OCI-M2 (cell line): Measurements from ENCODE around the gene NCAPH2.

Experiments
- DNase-seq: peaks from one replicate; lab custom pipeline; 2025; ENCODE audit not compliant: unreplicated experiment; lab: John Stamatoyannopoulos, UW

NCAPH2 gene

DNA sequence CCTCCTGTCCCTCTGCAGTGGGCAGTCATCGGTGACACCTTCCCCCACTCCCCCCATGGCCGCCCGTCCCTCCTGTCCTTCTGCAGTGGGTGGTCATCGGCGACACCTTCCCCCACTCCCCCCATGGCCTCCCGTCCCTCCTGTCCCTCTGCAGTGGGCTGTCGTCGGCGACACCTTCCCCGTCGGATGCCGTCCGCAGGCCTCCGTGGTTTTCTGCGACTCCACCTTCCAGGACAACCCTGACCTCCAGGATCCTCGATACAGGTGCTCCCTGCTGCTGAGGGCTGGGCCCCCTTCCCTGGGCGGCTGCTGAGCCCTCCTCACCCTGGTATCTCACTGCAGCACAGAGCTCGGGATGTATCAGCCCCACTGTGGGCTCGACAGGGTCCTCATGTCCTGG lies 19.1 kb upstream of the NCAPH2 start:
- DNase-seq, result no peak

DNA sequence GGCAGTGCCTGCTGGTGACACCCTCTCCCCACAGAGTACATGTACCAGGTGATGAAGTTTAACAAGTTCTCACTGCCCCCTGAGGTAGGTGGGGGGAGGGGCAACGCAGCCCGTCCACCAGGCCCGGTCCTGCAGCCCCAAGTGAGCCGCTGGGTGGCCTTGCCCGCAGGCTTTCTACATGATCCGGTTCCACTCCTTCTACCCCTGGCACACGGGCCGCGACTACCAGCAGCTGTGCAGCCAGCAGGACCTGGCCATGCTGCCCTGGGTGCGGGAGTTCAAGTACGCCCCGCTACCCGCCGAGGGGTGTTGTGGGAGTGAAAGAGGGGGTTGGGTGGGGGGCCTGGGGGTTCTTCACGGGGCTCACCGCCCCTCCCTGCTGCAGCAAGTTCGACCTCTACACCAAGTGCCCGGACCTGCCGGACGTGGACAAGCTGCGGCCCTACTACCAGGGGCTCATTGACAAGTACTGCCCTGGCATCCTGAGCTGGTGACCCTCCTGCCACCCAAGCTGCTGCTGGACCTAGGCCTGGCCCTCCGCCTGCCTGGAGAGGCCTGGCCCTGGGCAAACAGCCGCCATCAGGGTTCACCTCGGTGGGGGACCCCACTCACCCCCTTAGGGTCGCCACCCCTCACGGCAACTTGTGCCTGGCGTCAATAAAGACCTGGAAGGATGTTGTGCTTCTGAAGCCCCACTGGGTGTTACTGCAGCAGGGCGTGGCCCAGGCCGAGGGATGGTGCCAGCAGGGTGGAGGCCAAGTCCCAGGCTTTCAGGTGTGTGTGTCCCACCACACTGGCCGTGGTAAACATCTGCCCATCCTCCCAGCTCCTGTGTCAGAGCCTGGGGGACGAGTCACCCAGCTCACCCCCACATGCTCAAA lies 18.4 kb upstream of the NCAPH2 start:
- DNase-seq, result no peak

DNA sequence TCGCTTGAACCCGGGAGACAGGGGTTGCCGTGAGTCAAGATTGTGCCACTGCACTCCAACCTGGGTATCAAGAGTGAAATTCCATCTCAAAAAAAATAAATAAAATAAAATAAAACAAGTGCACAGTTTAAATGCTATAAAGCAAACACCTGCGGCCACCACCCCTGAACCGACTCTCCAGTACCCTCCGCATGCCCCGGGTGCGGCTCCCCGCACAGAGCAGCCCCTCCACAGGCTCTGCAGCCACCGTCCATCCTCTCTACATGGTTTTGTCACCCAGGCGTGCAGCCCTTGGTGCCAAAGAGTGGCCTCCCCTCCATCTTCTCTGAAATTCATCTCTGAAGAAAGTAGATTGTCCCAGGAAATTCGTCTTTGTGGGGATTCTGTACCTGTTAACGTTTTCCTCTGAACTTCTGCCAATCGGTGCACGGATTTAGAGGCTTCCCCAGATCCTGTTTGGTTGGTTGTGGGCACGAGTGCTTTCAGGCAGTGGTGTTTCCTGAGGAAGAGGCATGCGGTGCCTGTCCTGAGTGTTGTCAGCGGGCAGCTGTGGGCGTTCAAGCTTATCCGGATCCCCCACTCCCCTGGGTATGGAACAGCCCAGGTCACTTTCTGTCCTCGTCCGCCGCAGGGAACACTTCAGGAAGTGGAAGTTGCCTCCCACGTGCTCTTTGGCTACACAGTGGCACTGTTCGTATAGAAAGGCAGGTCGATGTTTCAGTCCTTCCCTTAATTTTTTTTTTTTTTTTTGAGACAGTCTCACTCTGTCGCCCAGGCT lies 17.3 kb upstream of the NCAPH2 start:
- DNase-seq, result no peak

DNA sequence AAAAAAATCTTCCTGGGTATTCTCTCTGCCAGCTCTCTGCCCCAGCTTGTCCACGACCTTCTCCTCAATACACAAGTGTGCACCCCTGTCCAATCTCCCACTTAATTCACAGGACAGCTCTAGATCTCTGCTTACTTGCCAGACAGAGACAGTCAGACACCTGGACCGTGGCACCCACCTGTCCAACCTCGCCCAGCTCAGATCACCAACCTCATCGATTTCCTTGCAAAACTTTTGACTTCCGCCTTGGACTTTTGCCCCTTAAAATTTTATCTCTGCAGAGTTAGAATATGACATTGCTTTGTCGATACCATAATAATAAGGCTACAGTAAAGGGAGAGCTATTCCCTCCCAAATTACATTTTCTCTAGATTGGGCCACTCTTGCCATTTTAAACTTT lies 10.9 kb upstream of the NCAPH2 start:
- DNase-seq, result no peak

DNA sequence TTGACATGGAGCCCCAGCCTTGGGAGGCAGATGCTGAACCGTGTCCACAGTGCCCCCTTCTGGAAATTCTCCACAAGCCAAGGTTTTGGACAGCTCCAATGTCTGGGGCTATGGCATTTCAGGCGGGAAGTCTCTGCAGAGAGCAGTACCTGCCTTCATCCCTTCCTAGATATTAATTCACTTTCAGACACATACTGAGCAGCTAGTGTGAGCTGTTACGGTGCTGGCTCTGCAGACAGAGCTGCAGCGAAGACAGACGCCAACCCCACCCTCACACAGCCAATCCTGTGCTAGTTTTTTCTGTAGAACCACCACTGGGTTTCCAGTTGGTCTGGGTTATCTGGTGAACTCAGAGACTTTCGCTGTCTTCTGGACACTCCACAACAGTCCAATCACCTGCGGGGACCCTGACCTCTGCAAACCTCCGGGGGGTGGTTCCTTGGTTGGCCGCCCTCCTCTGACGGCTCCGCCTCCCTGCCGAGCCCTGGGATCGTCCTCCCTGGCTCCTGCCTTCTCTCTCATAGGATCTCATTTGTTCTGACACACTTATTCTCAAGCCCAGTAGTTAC lies 9.6 kb upstream of the NCAPH2 start:
- DNase-seq, result peak; percentile 35

DNA sequence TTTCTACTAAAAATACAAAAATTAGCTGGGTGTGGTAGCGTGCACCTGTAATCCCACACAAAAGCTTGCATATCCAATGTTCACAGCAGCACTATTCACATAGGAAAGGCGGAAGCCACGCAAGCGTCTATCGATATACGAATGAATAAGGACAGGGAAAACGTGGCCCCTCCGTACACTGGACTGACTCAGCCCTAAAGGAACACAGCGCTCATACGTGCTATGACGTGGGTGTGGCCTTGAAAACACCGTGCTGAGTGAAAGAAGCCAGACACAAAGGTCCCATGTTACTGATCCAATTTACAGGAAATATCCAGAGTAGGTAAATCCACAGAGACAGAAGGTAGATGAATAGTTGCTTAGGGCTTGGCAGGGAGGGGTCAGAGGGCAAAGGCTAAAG lies 7.6 kb upstream of the NCAPH2 start:
- no peak for DNase-seq

DNA sequence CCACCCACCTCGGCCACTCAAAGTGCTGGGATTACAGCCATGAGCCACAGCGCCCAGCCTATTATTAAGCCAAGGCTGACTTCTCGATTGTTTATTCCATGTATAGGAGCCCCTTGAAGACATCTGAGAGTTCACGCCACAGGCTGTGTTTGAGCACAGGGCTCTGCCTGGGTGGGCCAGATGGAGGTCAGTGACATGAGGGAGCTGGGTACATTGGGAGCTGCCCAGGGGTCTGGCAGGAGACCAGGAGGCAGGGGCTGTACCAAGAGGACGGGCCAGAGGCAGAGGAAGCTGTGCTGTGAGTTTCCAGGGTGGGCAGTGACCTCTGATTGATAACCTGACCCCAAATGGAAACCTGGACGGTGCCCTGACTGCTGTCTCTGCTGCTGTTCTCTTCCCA lies 5.9 kb upstream of the NCAPH2 start:
- DNase-seq, result no peak

DNA sequence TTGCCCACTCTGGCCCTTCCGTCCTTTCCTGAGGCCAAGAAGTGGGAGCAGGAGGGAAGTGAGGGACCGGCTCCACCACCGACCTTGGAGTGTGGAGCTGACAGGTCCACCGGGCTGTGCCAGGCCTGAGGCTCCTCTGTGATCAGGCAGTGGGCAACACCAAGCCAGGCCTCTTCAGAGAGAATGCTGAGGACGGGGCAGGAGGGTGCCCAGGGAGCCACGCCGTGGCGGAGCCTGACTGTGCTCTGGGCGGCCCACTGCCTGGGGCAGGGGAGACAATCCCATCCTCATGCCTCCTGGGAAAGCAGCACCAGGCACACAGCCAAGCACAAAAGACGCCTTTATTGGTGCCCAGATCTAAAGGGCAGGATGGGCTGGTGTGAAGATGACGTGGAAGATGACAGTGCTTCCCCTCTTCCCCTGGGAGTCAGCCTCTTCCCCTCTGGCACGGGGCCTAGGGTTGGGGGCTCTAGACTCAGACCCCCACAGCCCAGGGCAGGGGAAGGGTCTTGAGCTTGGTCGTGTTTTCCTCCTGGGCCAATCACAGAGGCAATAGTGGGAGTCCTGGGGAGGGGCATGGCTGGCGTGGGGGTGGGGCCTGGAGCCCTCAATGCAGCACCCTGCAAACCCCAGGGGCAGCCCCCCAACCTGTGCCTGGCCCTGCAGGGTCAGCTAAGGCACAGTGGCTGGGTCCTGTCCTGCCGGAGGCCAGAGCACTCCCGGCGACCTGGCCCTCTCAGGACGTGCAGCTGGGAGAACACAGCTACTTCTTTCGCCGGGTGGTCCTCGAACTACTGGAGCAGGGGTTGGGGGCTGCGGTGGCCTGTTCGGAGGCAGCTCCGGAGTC lies 5.2 kb upstream of the NCAPH2 start:
- no peak for DNase-seq

DNA sequence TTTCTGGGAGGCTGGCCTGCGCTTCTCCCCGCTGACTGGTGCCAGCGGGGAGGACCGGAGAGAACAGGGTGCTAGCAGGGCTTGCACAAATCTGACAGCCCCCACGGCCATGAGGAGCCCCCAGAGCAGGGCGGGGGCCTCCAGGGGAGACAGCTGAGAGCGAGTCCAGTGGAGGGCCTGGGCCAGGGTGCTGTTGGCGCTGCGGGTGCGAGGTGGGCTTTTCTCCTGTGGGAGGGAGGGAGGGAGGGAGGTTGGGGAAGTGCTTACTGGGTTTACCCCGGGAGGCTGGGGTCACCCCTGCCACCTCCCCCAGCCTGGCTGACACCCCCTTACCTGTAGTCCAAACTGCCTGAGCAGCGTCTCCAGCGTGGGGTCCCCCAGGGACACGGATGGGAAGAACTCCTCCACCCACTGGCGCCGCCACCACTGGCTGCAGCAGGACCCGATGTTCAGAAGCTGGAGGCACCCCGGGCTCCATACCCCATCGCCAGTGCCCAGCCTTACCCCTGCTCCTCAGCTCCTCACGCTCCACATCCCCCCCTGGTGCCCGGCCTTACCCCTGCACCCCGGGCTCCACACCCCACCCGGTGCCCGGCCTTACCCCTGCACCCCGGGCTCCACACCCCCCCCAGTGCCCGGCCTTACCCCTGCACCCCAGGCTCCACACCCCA lies 4.4 kb upstream of the NCAPH2 start:
- no peak for DNase-seq

DNA sequence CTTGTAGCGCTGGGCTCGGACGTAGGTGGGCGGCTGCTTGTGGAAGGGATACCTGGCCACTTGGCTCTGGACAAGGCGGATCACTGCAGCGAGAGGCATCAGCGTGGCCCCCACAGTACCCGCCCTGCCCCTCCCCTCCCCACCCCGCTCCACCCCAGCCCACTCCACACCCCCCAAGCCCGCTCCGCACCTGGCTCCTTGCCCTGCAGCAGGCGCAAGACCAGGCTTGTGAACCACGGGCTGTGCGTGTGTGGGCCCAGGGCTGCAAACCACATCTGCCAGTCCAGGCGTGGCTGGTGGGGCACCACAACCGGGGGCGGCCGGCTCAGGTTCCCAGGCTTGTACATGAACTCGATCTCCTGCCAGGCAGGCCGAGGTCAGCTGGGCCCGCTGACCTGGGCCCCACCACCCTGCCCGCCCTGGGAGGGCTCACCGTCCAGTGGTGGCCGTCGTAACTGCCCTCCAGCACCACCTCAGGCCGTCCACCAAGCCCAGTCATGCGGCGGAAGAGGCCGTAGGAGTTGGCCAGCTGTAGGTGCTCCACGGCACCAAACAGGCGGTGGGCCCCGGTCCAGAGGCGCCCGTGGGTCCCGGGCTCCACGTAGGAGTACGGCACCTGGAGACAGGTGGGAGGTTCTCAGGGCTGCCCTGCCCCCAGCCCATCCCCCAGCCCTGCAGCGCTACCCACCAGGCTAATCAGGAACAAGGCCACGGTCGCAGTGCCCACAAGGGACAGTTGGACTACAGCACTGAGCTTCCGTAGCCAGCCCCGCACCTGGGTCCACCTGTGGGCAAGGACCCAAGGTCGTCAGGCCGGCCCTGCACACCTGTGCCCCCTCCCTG lies 3.4 kb upstream of the NCAPH2 start:
- DNase-seq, result no peak

DNA sequence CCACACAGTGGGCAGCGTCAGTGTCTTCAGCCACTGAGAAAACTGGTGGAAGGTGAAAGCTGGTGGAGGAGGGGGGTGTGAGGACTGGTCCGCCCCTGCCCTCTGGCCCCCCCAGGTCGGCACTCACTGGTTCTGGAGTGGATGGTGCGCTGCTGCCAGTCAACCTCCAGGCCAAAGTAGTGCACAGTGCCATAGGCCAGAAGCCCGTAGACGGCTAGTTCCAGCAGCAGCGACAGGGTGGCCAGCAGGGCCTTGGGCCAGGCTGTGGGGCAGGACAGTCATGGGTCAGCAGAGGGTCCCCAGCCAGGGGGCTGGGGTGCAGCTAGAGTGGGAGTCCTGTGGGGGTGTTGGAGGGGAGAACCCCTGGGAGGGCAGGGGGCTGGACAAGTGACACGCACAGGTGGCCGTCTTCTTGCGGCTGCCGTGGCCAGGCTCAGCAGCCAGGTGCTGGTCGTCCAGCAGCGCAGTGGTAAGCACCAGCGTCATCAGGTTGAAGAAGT lies 2.7 kb upstream of the NCAPH2 start:
- no peak for DNase-seq

DNA sequence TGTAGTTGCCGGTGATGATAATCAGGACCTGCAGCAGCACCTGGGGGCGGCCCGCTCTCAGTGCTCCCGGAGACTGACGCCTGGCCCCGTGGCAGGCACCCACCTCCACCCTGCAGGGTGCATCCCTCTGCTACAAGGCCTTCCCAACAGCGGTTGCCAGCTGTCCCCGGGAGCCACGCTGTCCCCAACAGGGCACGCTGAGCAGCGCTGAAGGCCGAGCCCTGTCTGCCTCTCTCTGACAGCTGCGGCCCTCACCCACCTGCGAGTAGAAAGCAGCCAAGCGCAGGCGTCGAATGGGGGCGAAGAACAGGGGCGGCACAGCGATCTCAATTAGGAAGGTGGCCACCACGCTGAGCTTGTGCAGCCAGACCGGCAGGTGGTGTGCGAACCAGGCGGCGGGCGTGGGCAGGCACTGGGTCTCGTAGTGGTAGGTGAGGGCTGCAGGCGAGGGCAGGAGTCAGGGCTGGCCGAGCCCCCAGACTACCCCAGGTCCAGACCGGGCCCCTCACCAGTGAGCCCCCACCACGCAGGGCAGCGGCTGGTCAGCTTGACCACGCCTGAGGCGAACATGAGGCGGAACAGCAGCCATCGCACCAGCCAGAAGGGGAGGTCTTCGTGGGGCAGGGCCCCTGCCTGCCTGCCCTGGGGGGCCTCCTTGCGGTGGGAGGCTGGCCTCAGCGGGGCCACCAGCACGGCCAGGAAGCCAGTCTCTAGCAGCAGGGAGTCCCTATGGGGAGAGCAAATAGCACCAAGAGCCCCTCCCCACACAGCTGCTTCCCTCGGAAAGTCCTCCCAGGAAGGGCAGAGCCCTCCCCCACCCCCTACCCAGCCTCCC lies 2.0 kb upstream of the NCAPH2 start:
- no peak for DNase-seq

DNA sequence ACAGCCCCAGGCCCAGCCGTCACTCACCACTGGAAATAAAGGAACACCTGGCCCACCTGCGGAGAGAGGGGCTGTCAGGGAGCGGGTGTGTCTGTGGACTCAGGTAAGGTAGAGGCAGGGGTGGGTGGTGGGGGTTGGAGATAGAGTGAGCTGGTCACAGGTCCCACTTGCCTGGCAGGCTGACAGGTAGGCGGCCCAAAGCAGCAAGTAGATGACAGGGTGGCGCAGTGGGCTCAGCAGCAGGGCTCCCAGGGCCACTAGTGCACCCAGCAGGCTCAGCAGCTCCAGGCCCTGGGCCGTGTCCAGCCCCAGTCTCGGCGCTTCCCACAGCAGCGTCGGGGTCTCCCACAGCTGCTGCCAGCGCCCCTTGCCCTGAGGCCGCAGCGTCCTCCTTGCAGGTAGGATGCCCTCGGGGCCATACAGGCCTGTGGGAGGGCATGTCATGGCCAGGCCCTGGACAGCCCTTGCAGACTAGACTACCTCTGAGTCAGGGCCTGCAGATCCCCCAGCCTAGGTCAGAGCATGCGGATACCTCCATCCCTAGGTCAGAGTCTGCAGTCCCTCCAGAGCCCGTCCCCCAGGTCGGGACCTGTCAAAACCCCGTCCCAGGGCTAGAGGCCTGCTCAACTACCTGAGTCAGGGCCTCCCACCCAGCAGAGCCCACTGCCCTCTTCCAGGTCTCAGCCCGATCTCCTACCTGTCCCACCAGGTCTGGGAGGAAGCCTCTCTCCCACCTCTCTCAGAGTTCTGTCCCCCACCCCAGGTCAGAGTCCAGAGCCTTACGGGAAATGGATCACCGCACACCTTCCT lies 1.2 kb upstream of the NCAPH2 start:
- no peak for DNase-seq

DNA sequence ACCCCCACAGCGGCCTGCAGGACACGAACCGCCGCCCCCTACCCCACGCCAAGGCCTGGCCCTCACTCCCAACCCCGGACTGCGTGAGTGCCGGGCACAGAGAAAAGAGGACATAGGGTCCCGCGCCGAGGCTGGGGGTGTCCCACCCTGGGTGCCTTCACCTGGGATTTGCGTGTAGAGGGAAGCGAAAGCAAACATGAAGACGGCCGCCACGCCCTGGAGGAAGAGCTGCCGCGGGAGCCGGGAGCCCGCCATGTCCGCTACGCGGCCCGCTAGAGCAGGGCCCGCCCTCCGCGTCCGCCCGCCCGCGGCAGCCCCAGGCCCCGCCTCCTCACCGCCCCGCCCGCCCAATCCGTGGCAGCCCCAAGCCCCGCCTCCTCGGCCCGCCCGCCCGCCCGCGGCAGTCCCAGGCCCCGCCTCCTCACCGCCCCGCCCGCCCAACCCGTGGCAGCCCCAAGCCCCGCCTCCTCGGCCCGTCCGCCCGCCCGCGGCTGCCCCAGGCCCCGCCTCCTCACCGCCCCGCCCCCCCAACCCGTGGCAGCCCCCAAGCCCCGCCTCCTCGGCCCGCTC lies 518 bp upstream of the NCAPH2 start, which contains the start of gene LMF2:
LMF2 (minus strand) TSS at position 282 of the 570 bp plus-strand sequence; CDS start at position 255, 27 bp downstream.
- no peak for DNase-seq

DNA sequence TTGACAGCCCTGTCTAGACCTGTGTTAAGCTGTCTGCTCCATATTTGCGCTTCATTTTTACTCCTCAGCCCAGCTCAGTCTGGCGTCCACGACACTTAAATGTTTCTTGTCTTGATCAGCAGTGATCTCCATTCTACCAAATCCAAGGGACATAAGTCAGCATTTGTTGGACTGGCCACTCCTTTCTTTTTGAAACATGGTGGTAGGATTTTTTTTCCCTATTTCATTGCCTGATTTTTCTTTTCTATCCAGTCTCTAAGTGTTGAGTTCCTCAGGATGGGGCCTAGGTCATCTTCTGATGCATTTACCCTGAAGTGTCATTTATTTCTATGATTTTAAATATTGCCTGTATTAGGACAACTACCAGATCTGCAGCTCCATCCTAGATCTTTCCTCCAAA lies 873 bp downstream of the NCAPH2 start:
- DNase-seq, result no peak

DNA sequence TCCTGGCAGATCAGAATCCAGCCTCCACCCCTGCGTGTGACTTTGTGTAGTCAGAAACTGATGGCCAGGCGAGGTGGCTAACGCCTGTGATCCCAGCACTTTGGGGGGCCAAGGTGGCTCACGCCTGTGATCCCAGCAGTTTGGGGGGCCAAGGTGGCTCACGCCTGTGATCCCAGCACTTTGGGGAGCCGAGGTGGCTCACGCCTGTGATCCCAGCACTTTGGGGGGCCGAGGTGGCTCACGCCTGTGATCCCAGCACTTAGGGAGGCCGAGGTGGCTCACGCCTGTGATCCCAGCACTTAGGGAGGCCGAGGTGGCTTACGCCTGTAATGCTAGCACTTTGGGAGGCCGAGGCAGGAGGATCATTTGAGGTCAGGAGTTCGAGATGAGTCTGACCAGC lies 5.2 kb downstream of the NCAPH2 start:
- DNase-seq, result no peak

DNA sequence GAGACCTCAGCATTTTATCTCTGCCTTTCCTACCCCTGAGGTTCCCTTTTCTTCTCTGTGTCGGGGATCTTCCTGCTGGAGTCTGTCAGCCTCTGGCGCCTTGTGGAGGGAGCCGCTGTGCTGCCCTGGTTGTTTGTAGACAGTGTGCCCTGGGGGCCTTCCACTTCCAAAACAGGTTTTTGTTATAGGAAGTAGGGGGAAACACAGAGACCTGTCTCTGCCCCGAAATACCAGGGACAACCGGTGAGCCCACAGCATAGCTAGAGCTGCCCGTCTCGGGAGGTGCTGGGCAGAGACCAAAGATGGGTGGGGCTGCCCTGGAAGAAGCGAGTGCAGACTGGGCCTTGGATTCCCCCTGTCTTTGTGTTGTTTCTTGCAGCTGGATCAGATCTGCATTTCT lies 8.0 kb downstream of the NCAPH2 start:
- no peak for DNase-seq
